H1 (cell line): ENCODE data around the gene LRRC45. TPM values are rescaled to one million over a fixed set of nuclear protein-coding genes. Genes with fewer than 3 reads are reported as not detected.

Source experiments
- BACH1 ChIP-seq: IDR thresholded peaks from 2 replicates; pipeline ENCODE4 v1.6.1; 2012; ENCODE audit warnings: low read length, improper control_type of control experiment
- BCL11A ChIP-seq, 2 experiments: IDR thresholded peaks; one replicate each; pipeline ENCODE4 v1.6.1; 2011; ENCODE audit warnings: low read depth in 2 of 2, low read length in 2 of 2, mild to moderate bottlenecking in 2 of 2
- BRCA1 ChIP-seq: IDR thresholded peaks from 2 replicates; pipeline ENCODE4 v1.6.1; 2012; ENCODE audit warnings: low read depth, low read length, improper control_type of control experiment
- FOSL1 ChIP-seq: IDR thresholded peaks from 2 replicates; pipeline ENCODE4 v1.6.1; 2011; ENCODE audit warnings: mild to moderate bottlenecking, low read depth, low read length, moderate library complexity; ENCODE audit not compliant: insufficient read depth
- HDAC6 ChIP-seq: IDR thresholded peaks from one replicate; pipeline ENCODE4 v1.7.1; 2012; ENCODE audit warnings: low read depth, mild to moderate bottlenecking, inconsistent platforms, low read length, moderate library complexity
- JUND ChIP-seq: IDR thresholded peaks from 2 replicates; pipeline ENCODE4 v1.6.1; 2011; ENCODE audit warnings: mild to moderate bottlenecking, improper control_type of control experiment, low read length
- POLR2A ChIP-seq, 2 experiments: IDR thresholded peaks; 1 replicate in 1 of 2; 2 replicates in 1 of 2; pipeline ENCODE4 v1.6.1; 2011; ENCODE audit warnings: low read depth in 2 of 2, low read length in 2 of 2, mild to moderate bottlenecking in 2 of 2; ENCODE audit errors: control extremely low read depth in 1 of 2
- RAD21 ChIP-seq, 2 experiments: IDR thresholded peaks in 1 of 2; conservative IDR thresholded peaks in 1 of 2; 2 replicates each; pipeline ENCODE4 v1.6.1; 2011; ENCODE audit warnings: low read depth in 2 of 2, low read length in 2 of 2, improper control_type of control experiment in 1 of 2, inconsistent platforms in 1 of 2, mild to moderate bottlenecking in 1 of 2, moderate library complexity in 1 of 2
- SP2 ChIP-seq: IDR thresholded peaks from 2 replicates; pipeline ENCODE4 v1.6.1; 2012; ENCODE audit warnings: mild to moderate bottlenecking, low read length, inconsistent platforms
- TBP ChIP-seq: IDR thresholded peaks from 2 replicates; pipeline ENCODE4 v1.6.1; 2011; ENCODE audit warnings: low read depth, low read length, improper control_type of control experiment
- polyA plus RNA-seq, 7 experiments: library from polyadenylated mRNA; depleted of rRNA in 3 of 7; stranded (reverse) in 5 of 7; unstranded in 2 of 7; fragments of >200 nt in 5 of 7; fragments of 200-250 nt in 2 of 7; gene quantifications; 1 replicate in 5 of 7; 2 replicates in 1 of 7; 4 replicates in 1 of 7; pipeline versions ENCODE4 v1.2.1 to v1.2.3, GENCODE V29; 2011 to 2013; ENCODE audit warnings: missing spikeins in 2 of 7, mixed read lengths in 2 of 7
- total RNA-seq: library from RNA; stranded (reverse); fragmentation: NEBNext Ultra II Directional; extraction: Animal tissue kit (Norgen Biotek cat#: 25700); gene quantifications from 2 replicates; pipeline ENCODE4 v1.2.1, GENCODE V29; 2021
- TF ChIP-seq, protein P1 (sequence below): fragments of 300-600 bp; sonication (generic); IDR thresholded peaks from 2 replicates; pipeline ENCODE4 v1.7.1; 2012; ENCODE audit warnings: low read length, moderate library complexity, mild to moderate bottlenecking, inconsistent platforms; ENCODE audit not compliant: insufficient replicate concordance

Gene LRRC45
- total and polyA plus RNA-seq, 2 of the 8 experiments (the other 6 are each of a cell fraction or from before 2014, with no cell fraction given) = 11.5 to 29.0 TPM

DNA sequence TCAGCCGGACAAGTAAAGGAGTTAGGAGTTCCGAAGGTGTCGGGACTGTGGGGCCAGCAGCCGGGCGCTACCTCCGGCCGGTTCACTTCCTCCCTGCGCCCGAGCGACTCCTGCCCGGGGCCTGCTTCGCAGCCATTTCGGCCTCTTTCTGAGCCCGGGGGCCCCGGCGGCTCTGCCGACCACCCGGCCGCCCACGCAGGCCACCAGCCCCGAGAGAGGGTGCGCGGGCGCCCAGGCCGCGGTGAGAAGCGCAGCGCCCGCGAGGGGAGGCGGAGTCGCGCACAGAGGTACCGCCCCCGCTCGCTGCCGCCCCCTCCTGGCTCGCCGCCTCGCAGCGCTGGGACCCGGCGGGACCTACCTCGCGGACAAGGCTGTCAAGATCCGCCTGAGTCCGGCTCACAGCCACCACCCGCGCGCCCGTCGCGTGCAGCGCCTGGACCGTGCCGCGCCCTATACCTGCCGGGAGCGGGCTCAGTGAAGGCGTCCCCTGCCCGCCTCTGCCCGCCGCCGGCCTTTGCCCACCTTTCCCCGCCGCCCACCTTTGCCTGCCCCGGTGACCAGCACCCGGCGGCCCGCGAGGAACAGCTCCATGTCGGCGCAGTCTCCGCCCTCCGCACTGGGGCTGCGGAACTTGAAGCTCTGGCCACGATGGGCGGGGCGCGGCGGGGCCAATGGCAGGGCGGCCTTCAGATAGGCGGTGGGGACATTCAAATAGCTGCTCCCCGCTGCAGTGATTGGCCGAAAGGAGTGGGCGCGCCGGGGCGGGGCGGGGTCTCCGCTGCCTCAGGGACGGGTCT, 14.2 kb downstream of the LRRC45 start, which contains the start of gene DCXR (continued):
- TF ChIP-seq, protein P1, sequence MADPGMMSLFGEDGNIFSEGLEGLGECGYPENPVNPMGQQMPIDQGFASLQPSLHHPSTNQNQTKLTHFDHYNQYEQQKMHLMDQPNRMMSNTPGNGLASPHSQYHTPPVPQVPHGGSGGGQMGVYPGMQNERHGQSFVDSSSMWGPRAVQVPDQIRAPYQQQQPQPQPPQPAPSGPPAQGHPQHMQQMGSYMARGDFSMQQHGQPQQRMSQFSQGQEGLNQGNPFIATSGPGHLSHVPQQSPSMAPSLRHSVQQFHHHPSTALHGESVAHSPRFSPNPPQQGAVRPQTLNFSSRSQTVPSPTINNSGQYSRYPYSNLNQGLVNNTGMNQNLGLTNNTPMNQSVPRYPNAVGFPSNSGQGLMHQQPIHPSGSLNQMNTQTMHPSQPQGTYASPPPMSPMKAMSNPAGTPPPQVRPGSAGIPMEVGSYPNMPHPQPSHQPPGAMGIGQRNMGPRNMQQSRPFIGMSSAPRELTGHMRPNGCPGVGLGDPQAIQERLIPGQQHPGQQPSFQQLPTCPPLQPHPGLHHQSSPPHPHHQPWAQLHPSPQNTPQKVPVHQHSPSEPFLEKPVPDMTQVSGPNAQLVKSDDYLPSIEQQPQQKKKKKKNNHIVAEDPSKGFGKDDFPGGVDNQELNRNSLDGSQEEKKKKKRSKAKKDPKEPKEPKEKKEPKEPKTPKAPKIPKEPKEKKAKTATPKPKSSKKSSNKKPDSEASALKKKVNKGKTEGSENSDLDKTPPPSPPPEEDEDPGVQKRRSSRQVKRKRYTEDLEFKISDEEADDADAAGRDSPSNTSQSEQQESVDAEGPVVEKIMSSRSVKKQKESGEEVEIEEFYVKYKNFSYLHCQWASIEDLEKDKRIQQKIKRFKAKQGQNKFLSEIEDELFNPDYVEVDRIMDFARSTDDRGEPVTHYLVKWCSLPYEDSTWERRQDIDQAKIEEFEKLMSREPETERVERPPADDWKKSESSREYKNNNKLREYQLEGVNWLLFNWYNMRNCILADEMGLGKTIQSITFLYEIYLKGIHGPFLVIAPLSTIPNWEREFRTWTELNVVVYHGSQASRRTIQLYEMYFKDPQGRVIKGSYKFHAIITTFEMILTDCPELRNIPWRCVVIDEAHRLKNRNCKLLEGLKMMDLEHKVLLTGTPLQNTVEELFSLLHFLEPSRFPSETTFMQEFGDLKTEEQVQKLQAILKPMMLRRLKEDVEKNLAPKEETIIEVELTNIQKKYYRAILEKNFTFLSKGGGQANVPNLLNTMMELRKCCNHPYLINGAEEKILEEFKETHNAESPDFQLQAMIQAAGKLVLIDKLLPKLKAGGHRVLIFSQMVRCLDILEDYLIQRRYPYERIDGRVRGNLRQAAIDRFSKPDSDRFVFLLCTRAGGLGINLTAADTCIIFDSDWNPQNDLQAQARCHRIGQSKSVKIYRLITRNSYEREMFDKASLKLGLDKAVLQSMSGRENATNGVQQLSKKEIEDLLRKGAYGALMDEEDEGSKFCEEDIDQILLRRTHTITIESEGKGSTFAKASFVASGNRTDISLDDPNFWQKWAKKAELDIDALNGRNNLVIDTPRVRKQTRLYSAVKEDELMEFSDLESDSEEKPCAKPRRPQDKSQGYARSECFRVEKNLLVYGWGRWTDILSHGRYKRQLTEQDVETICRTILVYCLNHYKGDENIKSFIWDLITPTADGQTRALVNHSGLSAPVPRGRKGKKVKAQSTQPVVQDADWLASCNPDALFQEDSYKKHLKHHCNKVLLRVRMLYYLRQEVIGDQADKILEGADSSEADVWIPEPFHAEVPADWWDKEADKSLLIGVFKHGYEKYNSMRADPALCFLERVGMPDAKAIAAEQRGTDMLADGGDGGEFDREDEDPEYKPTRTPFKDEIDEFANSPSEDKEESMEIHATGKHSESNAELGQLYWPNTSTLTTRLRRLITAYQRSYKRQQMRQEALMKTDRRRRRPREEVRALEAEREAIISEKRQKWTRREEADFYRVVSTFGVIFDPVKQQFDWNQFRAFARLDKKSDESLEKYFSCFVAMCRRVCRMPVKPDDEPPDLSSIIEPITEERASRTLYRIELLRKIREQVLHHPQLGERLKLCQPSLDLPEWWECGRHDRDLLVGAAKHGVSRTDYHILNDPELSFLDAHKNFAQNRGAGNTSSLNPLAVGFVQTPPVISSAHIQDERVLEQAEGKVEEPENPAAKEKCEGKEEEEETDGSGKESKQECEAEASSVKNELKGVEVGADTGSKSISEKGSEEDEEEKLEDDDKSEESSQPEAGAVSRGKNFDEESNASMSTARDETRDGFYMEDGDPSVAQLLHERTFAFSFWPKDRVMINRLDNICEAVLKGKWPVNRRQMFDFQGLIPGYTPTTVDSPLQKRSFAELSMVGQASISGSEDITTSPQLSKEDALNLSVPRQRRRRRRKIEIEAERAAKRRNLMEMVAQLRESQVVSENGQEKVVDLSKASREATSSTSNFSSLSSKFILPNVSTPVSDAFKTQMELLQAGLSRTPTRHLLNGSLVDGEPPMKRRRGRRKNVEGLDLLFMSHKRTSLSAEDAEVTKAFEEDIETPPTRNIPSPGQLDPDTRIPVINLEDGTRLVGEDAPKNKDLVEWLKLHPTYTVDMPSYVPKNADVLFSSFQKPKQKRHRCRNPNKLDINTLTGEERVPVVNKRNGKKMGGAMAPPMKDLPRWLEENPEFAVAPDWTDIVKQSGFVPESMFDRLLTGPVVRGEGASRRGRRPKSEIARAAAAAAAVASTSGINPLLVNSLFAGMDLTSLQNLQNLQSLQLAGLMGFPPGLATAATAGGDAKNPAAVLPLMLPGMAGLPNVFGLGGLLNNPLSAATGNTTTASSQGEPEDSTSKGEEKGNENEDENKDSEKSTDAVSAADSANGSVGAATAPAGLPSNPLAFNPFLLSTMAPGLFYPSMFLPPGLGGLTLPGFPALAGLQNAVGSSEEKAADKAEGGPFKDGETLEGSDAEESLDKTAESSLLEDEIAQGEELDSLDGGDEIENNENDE = no peak
- peak; percentile 48 for TF ChIP-seq BACH1
- TF ChIP-seq RAD21 (IDR thresholded peaks at IDR 0.05 in 1 of 2, conservative IDR thresholded peaks at IDR 0.05 in 1 of 2; ENCODE audit: low read depth in 2 of 2, low read length in 2 of 2) = peak; percentile 19 to 44; a peak in 2 of 4 replicates
- TF ChIP-seq BRCA1 = no peak
- TF ChIP-seq SP2 = no peak
- no peak for TF ChIP-seq BCL11A (IDR thresholded peaks at IDR 0.05; ENCODE audit: low read depth in 2 of 2, low read length in 2 of 2)
- no peak for TF ChIP-seq HDAC6
- peak; percentile 67; the same call in 1 of the 2 replicates for TF ChIP-seq TBP
- peak in 1 of 2 experiments; percentile 83; a peak in 2 of 3 replicates for TF ChIP-seq POLR2A (IDR thresholded peaks at IDR 0.05; ENCODE audit: control extremely low read depth in 1 of 2, low read depth in 2 of 2, low read length in 2 of 2)
- no peak for TF ChIP-seq JUND
- no peak for TF ChIP-seq FOSL1
